ENCODE results near the gene CDC20B. TPM values are rescaled to one million over a fixed set of nuclear protein-coding genes. Genes with fewer than 3 reads are reported as not detected.

The CDC20B gene
- total RNA-seq, 2 donors from 2014 or later, result not detected

DNA sequence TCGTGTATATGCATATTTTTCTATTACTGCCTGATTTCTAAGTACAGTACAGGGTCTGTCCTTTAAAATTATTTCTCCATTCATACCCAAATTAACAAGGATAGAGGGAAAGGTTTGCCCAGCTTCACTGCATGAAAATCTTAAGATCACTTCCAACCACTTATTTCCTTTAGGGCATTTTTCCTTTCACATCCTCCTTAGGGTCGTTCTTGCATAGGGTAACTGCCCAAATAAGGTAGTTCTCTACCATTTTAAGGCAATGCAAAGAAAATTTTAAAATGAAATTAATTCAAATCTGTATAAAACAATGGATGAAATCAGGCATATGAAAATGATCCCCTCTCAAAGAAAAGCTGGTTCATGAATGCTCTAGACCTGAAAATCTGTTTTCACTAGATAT is 4.1 kb upstream of the CDC20B start:
- Mint-ChIP-seq H3K27ac (no peak overlapping the region), H3K4me1 (peaks cover 28% of the 10 kb centered on the region), H3K27me3 (peaks cover 81% of the 10 kb centered on the region), H3K4me3 (peak overlapping the region; percentile 78), H3K36me3 (ENCODE audit: low read depth) (peaks cover 4% of the 10 kb centered on the region)
- no peaks in the 10 kb centered on the region for H3K9me3 ChIP-seq (ENCODE audit: control insufficient read depth, low read length, poor library complexity, severe bottlenecking)
- no peak for DNase-seq
- ATAC-seq, result no peak

DNA sequence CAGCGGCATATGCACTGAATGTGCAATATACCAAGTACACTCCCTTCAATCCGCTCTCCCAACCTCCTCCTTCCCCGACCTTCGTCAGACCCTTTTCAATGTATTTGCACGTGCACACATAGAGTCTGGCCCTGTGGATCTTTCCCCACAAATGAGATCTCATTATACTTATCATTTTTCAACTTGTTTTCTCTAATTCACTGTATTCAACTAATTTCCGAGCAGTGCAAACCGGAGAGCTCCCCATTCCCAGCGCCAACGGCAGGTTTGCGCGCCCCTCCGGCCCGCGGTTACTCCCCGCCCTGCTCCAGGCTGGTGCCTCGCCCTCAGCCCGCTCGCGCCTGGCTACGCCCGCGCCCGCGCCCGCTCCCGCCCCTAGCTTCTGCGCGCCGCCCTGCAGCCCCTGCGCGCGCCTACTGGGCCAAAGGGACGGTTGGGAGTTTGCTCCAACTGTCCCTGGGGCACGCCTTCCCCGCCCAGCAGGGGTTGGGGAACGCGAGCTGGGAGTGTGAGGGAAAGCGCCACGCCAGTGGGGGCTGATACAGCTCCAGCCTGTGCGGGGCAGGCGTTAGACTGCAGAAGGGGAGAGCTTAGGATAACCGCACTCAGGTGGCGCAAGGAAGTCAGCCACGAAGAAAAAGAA is 3.3 kb upstream of the CDC20B start:
- Mint-ChIP-seq H3K27me3 (peaks cover 74% of the 10 kb centered on the region), H3K4me3 (peak overlapping the region; percentile 78), H3K36me3 (ENCODE audit: low read depth) (peaks cover 4% of the 10 kb centered on the region), H3K27ac (no peak overlapping the region), H3K4me1 (peaks cover 28% of the 10 kb centered on the region)
- no peak for ATAC-seq
- H3K9me3 ChIP-seq (ENCODE audit: control insufficient read depth, low read length, poor library complexity, severe bottlenecking), result no peaks in the 10 kb centered on the region
- peak in 1 of 3 donors; percentile 24 for DNase-seq

DNA sequence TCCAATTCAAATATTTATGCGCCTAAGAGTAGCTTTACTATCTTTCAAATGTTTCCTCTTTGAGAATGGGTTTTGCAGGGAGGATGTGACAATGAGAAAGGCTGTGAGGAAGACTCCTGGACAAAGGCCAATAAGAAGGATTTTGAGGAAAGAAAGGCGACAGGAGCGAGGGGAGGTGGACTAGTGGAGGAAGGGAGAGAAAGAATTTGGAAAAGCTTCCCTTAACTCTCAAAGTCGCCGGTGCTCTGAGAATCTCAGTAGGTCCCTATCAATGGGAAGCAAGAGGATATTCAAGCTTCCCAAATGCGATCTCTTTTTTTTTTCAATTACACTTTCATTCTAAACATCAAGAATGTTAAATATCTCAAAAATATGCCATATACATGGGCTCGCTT is 2.8 kb upstream of the CDC20B start:
- no peak for ATAC-seq
- Mint-ChIP-seq H3K27ac (no peak overlapping the region), H3K36me3 (ENCODE audit: low read depth) (peaks cover 4% of the 10 kb centered on the region), H3K27me3 (peaks cover 68% of the 10 kb centered on the region), H3K4me1 (peaks cover 28% of the 10 kb centered on the region), H3K4me3 (peak overlapping the region; percentile 78)
- no peak for DNase-seq
- H3K9me3 ChIP-seq (ENCODE audit: control insufficient read depth, low read length, poor library complexity, severe bottlenecking), result no peaks in the 10 kb centered on the region

DNA sequence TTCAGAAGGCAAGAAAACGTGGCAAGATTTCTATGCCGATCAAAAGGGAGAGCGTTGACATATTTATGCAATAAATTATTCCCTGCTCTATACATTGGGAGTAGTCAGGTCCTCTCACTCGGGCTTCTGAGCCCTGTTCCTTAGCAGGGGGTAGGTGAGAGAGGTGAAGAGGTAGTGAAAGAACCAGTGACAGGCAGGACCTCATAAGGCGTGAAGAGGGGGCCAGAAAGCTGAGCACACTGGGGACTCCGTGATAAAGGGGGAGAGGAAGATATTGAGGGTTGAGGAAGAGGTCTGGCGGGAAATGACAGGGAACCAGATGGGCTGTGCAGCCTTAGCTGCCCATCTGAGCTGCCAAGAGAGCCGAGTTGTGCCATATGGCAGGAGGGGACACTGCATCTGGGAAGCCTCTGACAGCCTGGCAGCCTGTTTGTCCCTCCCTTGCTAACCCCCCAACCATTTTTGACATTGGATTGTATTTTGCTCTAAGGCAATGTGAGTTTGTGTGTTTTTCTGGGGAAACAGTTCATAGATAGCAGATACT is 782 bp upstream of the CDC20B start:
- DNase-seq, result no peak
- peak overlapping the region; percentile 88 for H3K4me3 Mint-ChIP-seq
- H3K4me1 Mint-ChIP-seq, result peaks cover 28% of the 10 kb centered on the region
- H3K27ac Mint-ChIP-seq, result peak overlapping the region; percentile 77
- ATAC-seq, result no peak
- H3K27me3 Mint-ChIP-seq, result peaks cover 58% of the 10 kb centered on the region
- H3K9me3 ChIP-seq (ENCODE audit: control insufficient read depth, low read length, poor library complexity, severe bottlenecking), result no peaks in the 10 kb centered on the region
- peaks cover 4% of the 10 kb centered on the region for H3K36me3 Mint-ChIP-seq (ENCODE audit: low read depth)

DNA sequence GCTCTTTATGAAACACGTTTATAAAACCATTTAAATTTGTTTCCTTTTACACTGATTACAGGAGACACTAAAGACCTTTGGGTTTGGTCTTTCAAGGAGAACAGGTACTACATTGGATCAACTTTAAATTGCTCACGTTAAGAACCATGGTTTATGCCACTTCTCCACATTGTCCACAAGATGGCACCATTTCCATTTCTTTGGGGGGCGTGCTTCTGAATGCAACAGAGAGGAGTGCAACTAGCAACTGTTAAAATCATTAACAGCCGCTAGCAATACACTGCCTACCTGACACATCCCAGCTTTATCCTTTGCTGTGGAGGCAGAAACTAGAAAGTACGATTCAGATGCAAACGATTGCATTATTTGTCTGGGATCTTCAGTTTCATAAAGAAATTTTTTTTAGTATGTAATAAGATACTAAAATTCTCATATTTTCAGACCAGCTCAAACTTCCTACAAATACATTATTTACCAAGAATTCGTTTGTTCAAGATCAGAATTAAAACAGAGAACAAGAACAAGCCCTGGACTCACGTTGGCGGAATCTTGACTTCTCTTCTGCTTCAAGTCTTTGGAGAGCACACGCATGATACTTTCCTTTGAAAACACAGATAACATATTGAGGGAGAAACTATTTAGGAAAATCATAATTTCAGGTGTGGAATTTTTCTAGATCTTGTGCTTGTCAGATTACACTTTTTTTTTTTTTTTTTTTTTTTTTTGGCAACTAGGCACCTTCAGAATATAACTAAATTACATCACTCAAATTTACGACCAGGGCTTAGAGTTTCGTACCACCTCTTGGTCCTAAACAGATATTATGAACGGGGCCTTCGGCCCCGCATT is 702 bp downstream of the CDC20B start:
- H3K36me3 Mint-ChIP-seq (ENCODE audit: low read depth), result no peaks in the 10 kb centered on the region
- DNase-seq (peak; percentile 13 to 39 (median 32)), ATAC-seq (peak; percentile 67)
- peak overlapping the region; percentile 77 for H3K27ac Mint-ChIP-seq
- H3K27me3 Mint-ChIP-seq, result peaks cover 58% of the 10 kb centered on the region
- H3K4me3 Mint-ChIP-seq, result peak overlapping the region; percentile 95
- peaks cover 28% of the 10 kb centered on the region for H3K4me1 Mint-ChIP-seq
- no peaks in the 10 kb centered on the region for H3K9me3 ChIP-seq (ENCODE audit: control insufficient read depth, low read length, poor library complexity, severe bottlenecking)

DNA sequence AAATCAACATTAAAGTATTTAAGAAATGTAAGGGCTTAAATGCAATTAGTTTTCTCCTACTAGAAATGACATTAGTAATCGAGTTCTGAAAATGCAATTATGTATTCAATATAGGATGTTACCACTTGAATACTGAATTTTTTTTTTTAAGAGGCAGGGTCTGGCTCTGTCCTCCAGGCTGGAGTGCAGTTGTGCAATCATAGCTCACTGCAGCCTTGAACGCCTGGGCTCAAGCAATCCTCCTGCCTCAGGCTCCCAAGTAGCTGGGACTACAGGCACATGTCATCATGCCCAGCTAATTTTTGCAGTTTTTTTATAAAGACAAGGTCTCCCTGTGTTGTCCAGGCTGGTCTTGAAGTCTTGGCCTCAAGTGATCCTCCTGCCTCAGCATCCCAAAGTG is 1.5 kb downstream of the CDC20B start:
- H3K9me3 ChIP-seq (ENCODE audit: control insufficient read depth, low read length, poor library complexity, severe bottlenecking), result no peaks in the 10 kb centered on the region
- Mint-ChIP-seq H3K36me3 (ENCODE audit: low read depth) (no peaks in the 10 kb centered on the region), H3K4me3 (no peak overlapping the region), H3K27me3 (peaks cover 56% of the 10 kb centered on the region), H3K27ac (no peak overlapping the region), H3K4me1 (peaks cover 22% of the 10 kb centered on the region)
- ATAC-seq (no peak), DNase-seq (no peak)

DNA sequence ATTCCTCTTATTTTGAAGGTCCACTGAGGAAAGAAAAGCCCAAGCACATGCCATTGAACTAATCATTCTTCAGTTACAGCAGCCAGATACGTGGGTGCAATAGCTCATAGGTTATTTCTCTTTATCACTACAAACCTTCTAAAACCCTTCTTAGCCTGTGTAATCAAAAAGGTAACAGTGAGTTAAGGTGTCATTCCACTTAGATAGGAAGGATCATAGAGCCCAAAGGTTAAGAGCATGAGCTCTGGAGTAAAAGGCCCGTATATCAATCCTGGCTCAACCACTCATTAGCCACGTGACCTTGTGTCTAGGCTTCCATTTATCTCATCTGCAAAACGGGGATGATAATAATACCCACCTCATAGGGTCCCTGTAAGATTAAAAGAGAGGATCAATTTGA is 10.3 kb downstream of the CDC20B start:
- no peak for DNase-seq
- Mint-ChIP-seq H3K36me3 (ENCODE audit: low read depth) (no peaks in the 10 kb centered on the region), H3K27ac (no peak overlapping the region), H3K4me3 (no peak overlapping the region), H3K4me1 (no peaks in the 10 kb centered on the region), H3K27me3 (peaks cover 67% of the 10 kb centered on the region)
- ATAC-seq, result no peak
- H3K9me3 ChIP-seq (ENCODE audit: control insufficient read depth, low read length, poor library complexity, severe bottlenecking), result no peaks in the 10 kb centered on the region

DNA sequence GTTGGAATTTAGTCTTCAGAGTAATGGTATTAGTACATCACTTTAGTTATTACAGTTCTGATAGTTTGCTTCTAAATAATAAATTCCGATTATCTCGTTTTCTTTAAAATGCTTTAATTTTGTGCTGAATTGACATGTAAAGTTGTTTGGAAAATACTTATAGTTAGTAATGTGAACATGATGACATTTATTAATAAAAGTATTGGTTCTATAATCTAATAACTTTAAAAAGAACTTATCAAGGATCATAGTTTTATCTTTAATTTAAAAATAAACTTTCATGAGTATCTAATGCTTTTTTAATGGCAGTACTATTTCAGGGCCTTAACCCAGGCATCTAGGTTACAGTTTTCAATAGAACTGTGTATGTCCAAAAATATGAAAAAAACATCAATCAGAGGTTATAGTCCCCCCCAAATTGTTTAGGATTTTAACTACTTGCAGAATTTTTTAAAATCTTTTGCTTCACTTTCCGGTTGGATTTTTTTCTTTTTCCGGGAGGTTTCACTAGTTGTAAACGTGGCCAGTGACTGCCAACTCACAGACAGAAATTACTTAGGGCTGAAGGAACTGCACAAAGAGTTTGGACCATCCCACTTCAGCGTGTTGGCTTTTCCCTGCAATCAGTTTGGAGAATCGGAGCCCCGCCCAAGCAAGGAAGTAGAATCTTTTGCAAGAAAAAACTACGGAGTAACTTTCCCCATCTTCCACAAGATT is 12.3 kb downstream of the CDC20B start:
- H3K4me1 Mint-ChIP-seq, result no peaks in the 10 kb centered on the region
- no peak for DNase-seq
- H3K4me3 Mint-ChIP-seq, result no peak overlapping the region
- no peak for ATAC-seq
- no peaks in the 10 kb centered on the region for H3K36me3 Mint-ChIP-seq (ENCODE audit: low read depth)
- peaks cover 50% of the 10 kb centered on the region for H3K27me3 Mint-ChIP-seq
- H3K27ac Mint-ChIP-seq, result no peak overlapping the region
- no peaks in the 10 kb centered on the region for H3K9me3 ChIP-seq (ENCODE audit: control insufficient read depth, low read length, poor library complexity, severe bottlenecking)

DNA sequence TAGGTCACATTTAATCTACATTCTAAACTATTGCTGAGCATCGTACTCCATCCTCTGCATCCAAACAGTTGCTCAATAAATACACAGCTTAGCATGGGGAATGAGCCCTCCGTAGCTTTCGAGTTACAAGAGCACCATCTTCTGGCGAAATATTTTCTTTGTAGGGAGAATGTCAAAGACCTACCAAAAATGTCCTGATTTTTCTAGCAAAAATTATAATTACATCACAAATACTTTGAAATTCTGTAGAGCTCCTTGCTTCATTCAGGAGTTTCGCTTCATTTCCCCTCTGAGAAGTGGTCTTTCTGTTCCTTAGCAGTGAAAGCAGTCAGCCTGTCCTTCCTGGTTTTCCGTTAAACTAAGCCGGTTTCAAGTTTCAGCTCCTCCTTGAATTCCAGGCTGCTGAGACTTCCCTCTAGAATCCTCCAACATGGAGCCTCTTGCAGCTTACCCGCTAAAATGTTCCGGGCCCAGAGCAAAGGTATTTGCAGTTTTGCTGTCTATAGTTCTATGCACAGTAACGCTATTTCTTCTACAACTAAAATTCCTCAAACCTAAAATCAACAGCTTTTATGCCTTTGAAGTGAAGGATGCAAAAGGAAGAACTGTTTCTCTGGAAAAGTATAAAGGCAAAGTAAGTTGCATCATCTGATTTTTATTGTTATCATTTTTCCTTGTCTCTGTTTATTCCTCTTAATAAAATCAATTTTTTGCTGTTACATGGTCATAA is 13.0 kb downstream of the CDC20B start, which contains the start of gene GPX8:
Gene GPX8 (plus strand): TSS at position 409 of the 730 bp plus-strand sequence. CDS start 22 bp downstream, at position 431.
- Mint-ChIP-seq H3K36me3 (ENCODE audit: low read depth) (no peaks in the 10 kb centered on the region), H3K4me3 (no peak within 1 kb of the TSS), H3K27ac (no peak within 1 kb of the TSS), H3K27me3 (peaks cover 47% of the 10 kb centered on the region), H3K4me1 (peaks cover 1% of the 10 kb centered on the region)
- H3K9me3 ChIP-seq (ENCODE audit: control insufficient read depth, low read length, poor library complexity, severe bottlenecking), result no peaks in the 10 kb centered on the region
- ATAC-seq (peak; percentile 74), DNase-seq (no peak)

DNA sequence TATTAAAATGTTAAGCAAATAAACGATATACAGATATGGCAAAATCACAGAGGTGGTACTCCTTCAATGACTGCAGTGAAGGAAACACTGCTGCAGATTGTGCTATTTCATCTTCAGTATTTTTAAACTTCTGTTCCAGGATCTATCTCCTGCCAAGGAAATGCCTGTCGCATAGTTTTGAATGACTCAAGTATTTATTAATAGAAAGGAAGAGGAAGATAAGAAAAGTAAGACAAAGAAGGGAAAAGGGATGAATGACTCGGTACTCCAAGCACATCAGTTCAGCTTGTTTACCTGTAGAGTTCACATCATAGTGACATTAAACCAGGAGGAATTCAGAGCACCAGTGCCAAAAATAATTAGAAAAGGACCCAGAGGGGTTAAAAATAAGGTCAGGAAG is 18.1 kb downstream of the CDC20B start:
- no peaks in the 10 kb centered on the region for H3K9me3 ChIP-seq (ENCODE audit: control insufficient read depth, low read length, poor library complexity, severe bottlenecking)
- H3K27ac Mint-ChIP-seq, result no peak overlapping the region
- DNase-seq (no peak), ATAC-seq (no peak)
- peaks cover 3% of the 10 kb centered on the region for H3K4me1 Mint-ChIP-seq
- no peaks in the 10 kb centered on the region for H3K36me3 Mint-ChIP-seq (ENCODE audit: low read depth)
- H3K4me3 Mint-ChIP-seq, result no peak overlapping the region
- H3K27me3 Mint-ChIP-seq, result peaks cover 57% of the 10 kb centered on the region

DNA sequence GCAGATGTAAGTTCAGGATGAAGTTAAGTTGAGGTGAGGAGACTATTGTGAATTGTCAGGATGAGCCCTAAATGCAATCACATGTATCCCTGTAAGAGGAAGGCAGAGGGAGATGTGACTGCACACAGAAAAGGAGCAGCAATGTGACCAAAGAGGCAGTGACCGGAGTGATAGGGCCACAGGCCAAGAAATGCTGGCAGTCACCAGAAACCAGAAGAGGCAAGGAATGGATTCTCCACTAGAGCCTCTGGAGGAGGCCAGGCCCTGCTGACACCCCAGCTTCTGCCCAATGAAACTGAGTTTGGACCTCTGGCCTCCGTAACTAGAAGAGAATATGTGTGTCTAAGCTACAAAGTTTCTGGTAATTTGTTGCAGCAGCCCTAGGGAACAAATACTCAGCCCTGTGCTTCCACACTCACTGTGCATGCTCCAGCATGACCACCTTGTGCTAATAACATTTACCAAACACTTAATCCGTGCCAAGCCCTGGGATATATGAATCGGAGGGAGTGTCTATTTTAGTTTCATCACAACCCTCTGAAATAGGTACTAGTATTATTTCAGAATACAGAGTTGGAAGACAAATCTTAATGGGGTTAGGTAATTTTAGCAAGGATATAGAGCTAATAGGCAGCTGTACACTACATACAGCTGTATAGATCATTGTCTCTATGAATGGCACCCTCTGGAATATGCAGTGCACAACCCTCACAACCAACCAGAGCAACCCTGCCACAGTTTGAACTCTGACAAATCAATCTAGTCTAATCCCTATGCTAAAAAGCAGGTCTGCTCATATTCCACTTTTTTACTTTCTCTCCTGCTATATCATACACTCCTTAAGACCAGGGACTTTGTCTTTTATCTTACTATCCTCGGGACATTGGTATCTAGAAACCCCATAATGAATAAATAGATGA is 20.8 kb downstream of the CDC20B start:
- Mint-ChIP-seq H3K4me1 (peaks cover 3% of the 10 kb centered on the region), H3K36me3 (ENCODE audit: low read depth) (no peaks in the 10 kb centered on the region), H3K27me3 (peaks cover 50% of the 10 kb centered on the region), H3K27ac (no peak overlapping the region), H3K4me3 (no peak overlapping the region)
- DNase-seq (no peak), ATAC-seq (no peak)
- H3K9me3 ChIP-seq (ENCODE audit: control insufficient read depth, low read length, poor library complexity, severe bottlenecking), result no peaks in the 10 kb centered on the region

DNA sequence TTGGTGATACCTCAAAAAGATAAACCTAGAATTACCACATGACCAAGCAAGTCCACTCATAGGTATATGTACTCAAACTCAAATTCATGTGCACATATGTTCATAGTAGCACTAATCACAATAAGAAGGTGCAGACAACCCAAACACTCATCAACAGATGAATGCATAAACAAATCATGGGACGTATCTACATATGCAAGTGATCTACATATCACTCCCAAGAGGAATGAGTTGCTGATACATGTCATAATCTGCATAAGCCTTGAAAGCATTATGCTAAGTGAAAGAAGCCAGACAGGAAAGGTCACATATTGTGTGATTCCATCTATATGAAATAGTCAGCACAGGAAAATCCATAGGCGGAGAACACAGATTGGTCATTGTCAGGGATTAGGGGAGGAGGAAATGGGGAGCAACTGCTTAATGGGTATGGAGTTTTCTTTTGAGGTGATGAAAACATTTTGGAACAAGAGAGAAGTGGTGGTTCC is 23.6 kb downstream of the CDC20B start:
- no peak for ATAC-seq
- Mint-ChIP-seq H3K4me3 (no peak overlapping the region), H3K4me1 (peaks cover 9% of the 10 kb centered on the region), H3K36me3 (ENCODE audit: low read depth) (no peaks in the 10 kb centered on the region), H3K27ac (no peak overlapping the region), H3K27me3 (peaks cover 43% of the 10 kb centered on the region)
- DNase-seq, result no peak
- H3K9me3 ChIP-seq (ENCODE audit: control insufficient read depth, low read length, poor library complexity, severe bottlenecking), result no peaks in the 10 kb centered on the region

All from T-helper 17 cell (primary cell).